Measurements from ENCODE around the gene PFKL. TPM values are rescaled to one million over a fixed set of nuclear protein-coding genes. Genes with fewer than 3 reads are reported as not detected.
"Not testable (repeated sequence)": the region's sequence is repeated elsewhere in the genome, so short reads cannot be mapped to it uniquely, and the experiment has no call there.

PFKL gene
- total RNA-seq, 1 experiment from 2014 or later = 78.9 TPM

GRCh38 chr21:44360159-44360558 is 60.3 kb downstream of the PFKL start:
- intact Hi-C loops (cut with micrococcal nuclease; ENCODE audit: unreplicated experiment) = no loop called here
- peaks cover 43% of the 10 kb centered on the region for H3K27me3 Mint-ChIP-seq (ENCODE audit: unreplicated experiment)
- no peaks in the 10 kb centered on the region for H3K36me3 Mint-ChIP-seq (ENCODE audit: insufficient read depth, unreplicated experiment)
- H3K4me1 Mint-ChIP-seq (ENCODE audit: low read depth, unreplicated experiment) = no peaks in the 10 kb centered on the region
- no peak for DNase-seq
- H3K27ac Mint-ChIP-seq (ENCODE audit: unreplicated experiment) = no peak overlapping the region
- CTCF ChIA-PET = no interaction called here
- TF ChIP-seq CTCF (IDR thresholded peaks at IDR 0.05; ENCODE audit: unreplicated experiment) = no peak
- H3K4me3 Mint-ChIP-seq (ENCODE audit: low read depth, unreplicated experiment) = no peak overlapping the region
- BruUV-seq (replicated peaks) = no TSS peak
- no peaks in the 10 kb centered on the region for H3K9me3 Mint-ChIP-seq (ENCODE audit: low read depth, unreplicated experiment)

DNA sequence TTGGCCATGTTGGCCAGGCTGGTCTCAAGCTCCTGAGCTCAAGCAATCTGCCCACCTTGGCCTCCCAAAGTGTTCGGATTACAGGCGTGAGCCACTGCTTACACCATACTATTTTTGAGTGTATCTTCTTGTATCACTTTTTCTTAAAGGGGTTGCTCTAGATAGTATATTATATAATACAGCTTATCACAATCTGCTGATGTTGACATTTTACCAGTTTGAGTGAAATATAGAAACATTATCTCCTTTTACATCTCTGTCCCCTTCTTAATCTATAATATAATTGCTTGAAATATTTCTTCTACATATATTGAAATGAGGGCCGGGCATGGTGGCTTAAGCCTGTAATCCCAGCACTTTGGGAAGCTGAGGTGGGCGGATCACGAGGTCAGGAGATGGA is 62.0 kb downstream of the PFKL start:
- H3K27me3 Mint-ChIP-seq (ENCODE audit: unreplicated experiment) = peaks cover 32% of the 10 kb centered on the region
- H3K4me1 Mint-ChIP-seq (ENCODE audit: low read depth, unreplicated experiment); H3K4me3 Mint-ChIP-seq (ENCODE audit: low read depth, unreplicated experiment); intact Hi-C loops (cut with micrococcal nuclease; ENCODE audit: unreplicated experiment); H3K9me3 Mint-ChIP-seq (ENCODE audit: low read depth, unreplicated experiment); H3K36me3 Mint-ChIP-seq (ENCODE audit: insufficient read depth, unreplicated experiment); DNase-seq; CTCF ChIA-PET; BruUV-seq (replicated peaks); H3K27ac Mint-ChIP-seq (ENCODE audit: unreplicated experiment): not testable (repeated sequence)

GRCh38 chr21:44363278-44363677 is 63.4 kb downstream of the PFKL start:
- no TSS peak for BruUV-seq (replicated peaks)
- Mint-ChIP-seq H3K4me3 (ENCODE audit: low read depth, unreplicated experiment) (no peak overlapping the region), H3K9me3 (ENCODE audit: low read depth, unreplicated experiment) (no peaks in the 10 kb centered on the region), H3K36me3 (ENCODE audit: insufficient read depth, unreplicated experiment) (no peaks in the 10 kb centered on the region), H3K4me1 (ENCODE audit: low read depth, unreplicated experiment) (no peaks in the 10 kb centered on the region), H3K27ac (ENCODE audit: unreplicated experiment) (no peak overlapping the region), H3K27me3 (ENCODE audit: unreplicated experiment) (peaks cover 46% of the 10 kb centered on the region)
- no peak for DNase-seq
- TF ChIP-seq CTCF (IDR thresholded peaks at IDR 0.05; ENCODE audit: unreplicated experiment) = no peak
- intact Hi-C loops (cut with micrococcal nuclease; ENCODE audit: unreplicated experiment) = no loop called here
- CTCF ChIA-PET = no interaction called here

DNA sequence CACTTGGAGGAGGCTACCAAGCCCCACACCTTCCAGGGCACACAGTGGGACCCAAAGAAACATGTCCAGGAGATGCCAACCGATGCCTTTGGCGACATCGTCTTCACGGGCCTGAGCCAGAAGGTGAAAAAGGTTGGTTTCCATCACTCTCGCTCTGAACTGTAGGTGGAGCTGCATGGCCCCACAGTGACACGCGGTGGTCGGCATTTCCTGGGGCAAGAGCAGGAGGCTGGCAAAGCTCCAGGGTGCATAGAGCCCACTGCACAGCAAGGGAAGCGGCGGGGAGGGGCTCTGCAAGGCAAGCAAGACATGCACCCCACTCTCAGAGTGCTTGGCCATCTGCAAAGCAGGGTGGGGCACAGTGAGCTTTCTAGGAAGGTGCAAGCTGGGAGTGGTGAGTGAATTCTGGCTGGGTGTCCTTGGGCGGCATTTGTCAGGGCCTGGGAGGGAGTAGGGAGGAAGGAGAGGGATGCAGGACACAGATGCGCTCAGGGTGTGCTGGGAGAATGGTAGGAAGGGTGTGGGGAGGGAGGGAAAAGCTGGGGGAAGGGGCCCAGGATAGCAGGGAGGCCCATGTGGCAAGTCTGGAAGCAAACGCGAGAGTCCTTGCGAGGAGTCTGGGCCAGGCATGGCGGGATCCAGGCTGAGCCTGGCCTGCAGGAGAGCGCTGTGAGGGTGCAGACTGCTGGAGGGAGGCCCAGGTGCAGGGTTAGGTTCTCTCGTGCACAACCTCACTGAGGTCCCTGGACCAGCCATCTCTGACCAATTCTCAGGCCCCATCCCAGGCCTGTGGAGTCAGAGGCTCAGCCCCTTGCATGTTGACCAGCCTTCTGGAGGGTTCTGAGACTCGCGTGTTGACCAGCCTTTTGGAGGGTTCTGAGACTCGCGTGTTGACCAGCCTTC is 64.5 kb downstream of the PFKL start:
- H3K27ac Mint-ChIP-seq (ENCODE audit: unreplicated experiment) = no peak overlapping the region
- no peaks in the 10 kb centered on the region for H3K36me3 Mint-ChIP-seq (ENCODE audit: insufficient read depth, unreplicated experiment)
- no peak for TF ChIP-seq CTCF (IDR thresholded peaks at IDR 0.05; ENCODE audit: unreplicated experiment)

More for the DNA sequence above, 64.5 kb downstream of the PFKL start:
- no TSS peak for BruUV-seq (replicated peaks)
- Mint-ChIP-seq H3K4me3 (ENCODE audit: low read depth, unreplicated experiment) (no peak overlapping the region), H3K4me1 (ENCODE audit: low read depth, unreplicated experiment) (no peaks in the 10 kb centered on the region), H3K27me3 (ENCODE audit: unreplicated experiment) (peaks cover 57% of the 10 kb centered on the region), H3K9me3 (ENCODE audit: low read depth, unreplicated experiment) (no peaks in the 10 kb centered on the region)
- intact Hi-C loops (cut with micrococcal nuclease; ENCODE audit: unreplicated experiment) = no loop called here
- DNase-seq = no peak
- CTCF ChIA-PET = no interaction called here

Measured in Calu3 (cell line).